HepG2 (cell line): ENCODE results near the gene YWHAH.

Source experiments
- FOXK2 ChIP-seq: fragments of 450-650 bp; IDR thresholded peaks from 2 replicates; pipeline ENCODE4 v1.6.1; 2016
- TAF1 ChIP-seq: sonication (generic); formaldehyde crosslinking; IDR thresholded peaks from 2 replicates; pipeline ENCODE4 v1.4.0; 2020; ENCODE audit warnings: missing genetic modification reagents
- ZMAT3 ChIP-seq: sonication (generic); formaldehyde crosslinking; conservative IDR thresholded peaks from 2 replicates; pipeline ENCODE4 v1.7.0; 2021; ENCODE audit warnings: missing genetic modification reagents
- TF ChIP-seq, protein P1 (sequence below): IDR thresholded peaks from 2 replicates; pipeline ENCODE4 v1.6.1; 2016; ENCODE audit warnings: missing compliant biosample characterization, missing genetic modification reagents, borderline replicate concordance

DNA sequence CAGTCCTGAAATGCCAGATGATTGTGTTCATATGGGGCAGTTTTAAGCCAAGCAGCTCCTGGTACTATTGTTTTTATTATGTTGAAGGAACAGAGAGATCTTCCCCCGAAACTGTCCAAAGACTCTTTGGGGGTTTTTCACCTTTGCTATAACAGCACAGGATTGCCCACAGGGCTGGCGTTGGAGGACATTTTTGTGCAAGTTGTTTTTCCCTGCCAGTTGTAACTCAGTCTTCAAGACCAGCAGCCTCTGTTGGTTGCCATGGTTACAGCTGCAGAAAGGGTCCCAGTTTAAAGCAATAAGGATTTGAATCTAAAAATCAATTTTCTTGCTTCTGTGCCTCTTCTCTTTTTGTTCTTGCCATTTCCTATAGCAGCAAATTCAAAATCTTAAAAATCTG, 45.4 kb upstream of the YWHAH start:
- TF ChIP-seq FOXK2 = no peak
- TF ChIP-seq, protein P1, sequence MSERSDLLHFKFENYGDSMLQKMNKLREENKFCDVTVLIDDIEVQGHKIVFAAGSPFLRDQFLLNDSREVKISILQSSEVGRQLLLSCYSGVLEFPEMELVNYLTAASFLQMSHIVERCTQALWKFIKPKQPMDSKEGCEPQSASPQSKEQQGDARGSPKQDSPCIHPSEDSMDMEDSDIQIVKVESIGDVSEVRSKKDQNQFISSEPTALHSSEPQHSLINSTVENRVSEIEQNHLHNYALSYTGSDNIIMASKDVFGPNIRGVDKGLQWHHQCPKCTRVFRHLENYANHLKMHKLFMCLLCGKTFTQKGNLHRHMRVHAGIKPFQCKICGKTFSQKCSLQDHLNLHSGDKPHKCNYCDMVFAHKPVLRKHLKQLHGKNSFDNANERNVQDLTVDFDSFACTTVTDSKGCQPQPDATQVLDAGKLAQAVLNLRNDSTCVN = no peak
- no peak for TF ChIP-seq ZMAT3 (CRISPR knock-in tag)
- TF ChIP-seq TAF1 (CRISPR knock-in tag) = no peak
